PC-3 (cell line): ENCODE measurements around the gene ZCCHC2.
A peak's percentile ranks its signal among the peaks of the same experiment; 100 is the strongest.

ENCODE experiments used
- EZH2 ChIP-seq: fragments of 300-600 bp; sonication (generic); IDR thresholded peaks from one replicate; pipeline ENCODE4 v1.6.1; 2017; ENCODE audit warnings: antibody characterized with exemption, mild to moderate bottlenecking, low read length; ENCODE audit not compliant: unreplicated experiment
- TF ChIP-seq, protein P1 (sequence below): fragments of 300-600 bp; sonication (generic); conservative IDR thresholded peaks from 2 replicates; pipeline ENCODE4 v1.5.1; 2017; ENCODE audit warnings: antibody characterized with exemption, low read depth, mild to moderate bottlenecking, low read length

DNA sequence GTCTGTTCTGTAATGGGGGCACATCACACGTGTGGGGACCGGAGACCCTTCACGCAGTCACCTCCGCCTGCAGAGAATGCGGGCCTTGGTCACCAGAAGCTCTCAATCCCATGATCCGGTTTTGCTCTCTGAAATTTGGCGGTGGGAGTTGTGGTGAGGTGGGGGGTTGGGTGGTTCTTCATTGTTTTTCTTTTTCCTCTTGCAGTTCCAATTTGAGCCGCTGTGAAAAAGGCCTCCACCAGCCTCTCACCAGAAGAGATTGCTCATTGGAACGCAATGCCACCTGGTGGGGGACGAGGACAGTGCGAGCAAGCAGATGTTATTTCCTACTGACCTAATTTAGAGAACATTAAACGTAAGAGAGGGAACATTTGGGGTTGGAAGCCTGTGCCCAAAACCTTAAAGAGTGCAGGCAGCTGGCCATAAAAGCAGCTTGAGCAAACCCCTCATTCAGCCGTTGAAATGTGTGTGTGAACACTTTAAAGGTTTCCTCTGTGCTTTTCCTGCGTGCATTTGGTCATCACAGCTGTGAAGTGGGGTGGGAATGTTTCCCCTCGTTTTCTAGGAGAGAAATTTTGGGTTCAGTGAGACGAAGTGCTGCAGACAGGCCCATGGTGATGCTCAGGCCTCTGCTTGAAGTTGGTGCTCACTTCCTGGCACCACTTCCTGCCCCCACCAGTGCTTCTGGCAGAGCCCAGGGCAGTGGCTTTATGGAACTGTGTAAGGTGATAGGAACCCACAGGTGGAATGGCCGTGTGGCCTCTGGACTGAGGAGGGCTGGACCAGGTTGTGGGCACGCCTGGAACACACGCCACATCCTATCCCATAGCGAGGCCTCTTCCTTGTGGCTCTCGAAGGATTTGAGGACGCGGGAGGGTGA, 61.7 kb downstream of the ZCCHC2 start:
- TF ChIP-seq, protein P1, sequence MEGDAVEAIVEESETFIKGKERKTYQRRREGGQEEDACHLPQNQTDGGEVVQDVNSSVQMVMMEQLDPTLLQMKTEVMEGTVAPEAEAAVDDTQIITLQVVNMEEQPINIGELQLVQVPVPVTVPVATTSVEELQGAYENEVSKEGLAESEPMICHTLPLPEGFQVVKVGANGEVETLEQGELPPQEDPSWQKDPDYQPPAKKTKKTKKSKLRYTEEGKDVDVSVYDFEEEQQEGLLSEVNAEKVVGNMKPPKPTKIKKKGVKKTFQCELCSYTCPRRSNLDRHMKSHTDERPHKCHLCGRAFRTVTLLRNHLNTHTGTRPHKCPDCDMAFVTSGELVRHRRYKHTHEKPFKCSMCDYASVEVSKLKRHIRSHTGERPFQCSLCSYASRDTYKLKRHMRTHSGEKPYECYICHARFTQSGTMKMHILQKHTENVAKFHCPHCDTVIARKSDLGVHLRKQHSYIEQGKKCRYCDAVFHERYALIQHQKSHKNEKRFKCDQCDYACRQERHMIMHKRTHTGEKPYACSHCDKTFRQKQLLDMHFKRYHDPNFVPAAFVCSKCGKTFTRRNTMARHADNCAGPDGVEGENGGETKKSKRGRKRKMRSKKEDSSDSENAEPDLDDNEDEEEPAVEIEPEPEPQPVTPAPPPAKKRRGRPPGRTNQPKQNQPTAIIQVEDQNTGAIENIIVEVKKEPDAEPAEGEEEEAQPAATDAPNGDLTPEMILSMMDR = peak; percentile 97
- no peak for TF ChIP-seq EZH2
